Calu3 (cell line): ENCODE measurements around the gene KCNG2. TPM values are rescaled to one million over a fixed set of nuclear protein-coding genes. Genes with fewer than 3 reads are reported as not detected.

ENCODE experiments used
- BruUV-seq: library from RNA; stranded (reverse); fragments of 400-500 nt; replicated peaks from 2 replicates; lab custom pipeline; 2021; lab: Mats Ljungman, UMichigan
- CTCF ChIA-PET: fragments of 300-600 bp; sonication (Branson Sonifier 250); formaldehyde crosslinking; loops from one replicate; lab custom pipeline; 2022; ENCODE audit warnings: antibody characterized with exemption; lab: Charles Lee
- DNase-seq: peaks from one replicate; pipeline ENCODE4 v3.0.0; 2022
- H3K27ac Mint-ChIP-seq: one replicate; pipeline ENCODE4 v1.8.0; 2022; ENCODE audit warnings: mixed read lengths; ENCODE audit not compliant: unreplicated experiment
- H3K27me3 Mint-ChIP-seq: one replicate; pipeline ENCODE4 v1.8.0; 2022; ENCODE audit warnings: mixed read lengths; ENCODE audit not compliant: unreplicated experiment
- H3K36me3 Mint-ChIP-seq: one replicate; pipeline ENCODE4 v1.8.0; 2022; ENCODE audit warnings: mild to moderate bottlenecking, moderate library complexity, mixed read lengths; ENCODE audit not compliant: insufficient read depth, unreplicated experiment
- H3K4me1 Mint-ChIP-seq: one replicate; pipeline ENCODE4 v1.8.0; 2022; ENCODE audit warnings: mild to moderate bottlenecking, low read depth, mixed read lengths; ENCODE audit not compliant: unreplicated experiment
- H3K4me3 Mint-ChIP-seq: one replicate; pipeline ENCODE4 v1.8.0; 2022; ENCODE audit warnings: mild to moderate bottlenecking, low read depth, moderate library complexity, mixed read lengths; ENCODE audit not compliant: unreplicated experiment
- H3K9me3 Mint-ChIP-seq: one replicate; pipeline ENCODE4 v1.8.0; 2022; ENCODE audit warnings: low read depth, mixed read lengths; ENCODE audit not compliant: unreplicated experiment
- intact Hi-C: fragments of 100-400 bp; cut with micrococcal nuclease; formaldehyde crosslinking; loops from one replicate; pipeline ENCODE4 v1.10.0; 2022; ENCODE audit not compliant: unreplicated experiment
- total RNA-seq: library from RNA; stranded (reverse); gene quantifications from 2 replicates; pipeline ENCODE4 v1.2.3, GENCODE V29; 2022
- TF ChIP-seq, protein P1 (sequence below): fragments of 200-600 bp; IDR thresholded peaks from one replicate; pipeline ENCODE4 v1.8.0; 2022; ENCODE audit warnings: antibody characterized with exemption; ENCODE audit not compliant: unreplicated experiment

Gene KCNG2
- total RNA-seq, 1 experiment from 2014 or later = not detected

DNA sequence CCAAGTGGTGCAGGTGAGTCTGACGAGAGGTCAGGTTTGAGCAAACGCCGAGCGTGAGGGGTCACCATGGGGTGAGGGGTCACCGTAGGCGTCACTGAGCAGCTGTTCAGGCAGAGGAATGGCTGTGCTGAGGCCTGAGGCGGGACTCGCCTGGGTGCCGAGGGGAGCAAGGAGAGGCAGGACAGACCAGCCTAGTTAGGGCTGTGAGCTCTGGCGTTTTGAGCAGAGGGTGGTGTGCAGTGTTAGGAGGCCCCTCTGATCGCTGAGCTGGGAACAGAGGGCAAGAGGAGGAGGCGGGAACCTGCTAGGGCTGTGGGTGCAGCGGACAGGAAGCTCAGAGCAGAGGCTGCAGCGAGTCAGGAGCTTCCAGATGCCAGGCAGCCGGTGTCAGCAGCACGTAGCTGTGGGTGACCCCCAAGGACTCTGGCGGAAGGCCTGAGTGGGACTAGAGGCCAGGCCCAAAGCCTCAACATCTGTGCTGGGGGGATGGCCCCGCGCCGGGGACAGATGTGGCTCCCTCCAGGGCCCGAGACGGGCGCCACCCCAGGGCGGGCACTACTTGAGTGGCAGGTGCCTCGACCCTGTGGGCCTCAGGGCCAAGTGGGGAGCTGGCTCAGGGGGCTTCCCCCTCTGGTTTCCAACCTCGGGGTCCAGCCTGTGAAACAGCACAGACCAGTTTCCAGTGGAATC, 55.7 kb downstream of the KCNG2 start:
- Mint-ChIP-seq H3K27me3 (no peaks in the 10 kb centered on the region), H3K4me3 (no peak overlapping the region), H3K27ac (no peak overlapping the region), H3K36me3 (peaks cover 5% of the 10 kb centered on the region), H3K9me3 (peaks cover 3% of the 10 kb centered on the region), H3K4me1 (no peaks in the 10 kb centered on the region)
- DNase-seq = no peak
- TF ChIP-seq, protein P1, sequence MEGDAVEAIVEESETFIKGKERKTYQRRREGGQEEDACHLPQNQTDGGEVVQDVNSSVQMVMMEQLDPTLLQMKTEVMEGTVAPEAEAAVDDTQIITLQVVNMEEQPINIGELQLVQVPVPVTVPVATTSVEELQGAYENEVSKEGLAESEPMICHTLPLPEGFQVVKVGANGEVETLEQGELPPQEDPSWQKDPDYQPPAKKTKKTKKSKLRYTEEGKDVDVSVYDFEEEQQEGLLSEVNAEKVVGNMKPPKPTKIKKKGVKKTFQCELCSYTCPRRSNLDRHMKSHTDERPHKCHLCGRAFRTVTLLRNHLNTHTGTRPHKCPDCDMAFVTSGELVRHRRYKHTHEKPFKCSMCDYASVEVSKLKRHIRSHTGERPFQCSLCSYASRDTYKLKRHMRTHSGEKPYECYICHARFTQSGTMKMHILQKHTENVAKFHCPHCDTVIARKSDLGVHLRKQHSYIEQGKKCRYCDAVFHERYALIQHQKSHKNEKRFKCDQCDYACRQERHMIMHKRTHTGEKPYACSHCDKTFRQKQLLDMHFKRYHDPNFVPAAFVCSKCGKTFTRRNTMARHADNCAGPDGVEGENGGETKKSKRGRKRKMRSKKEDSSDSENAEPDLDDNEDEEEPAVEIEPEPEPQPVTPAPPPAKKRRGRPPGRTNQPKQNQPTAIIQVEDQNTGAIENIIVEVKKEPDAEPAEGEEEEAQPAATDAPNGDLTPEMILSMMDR = no peak
- no TSS peak for BruUV-seq
- CTCF ChIA-PET = interaction anchor here (0.6 kb wide), 1 partner anchor 139 kb away, joined by 4 read pairs; no protein-coding TSS in a partner anchor
- intact Hi-C loops = no loop called here

DNA sequence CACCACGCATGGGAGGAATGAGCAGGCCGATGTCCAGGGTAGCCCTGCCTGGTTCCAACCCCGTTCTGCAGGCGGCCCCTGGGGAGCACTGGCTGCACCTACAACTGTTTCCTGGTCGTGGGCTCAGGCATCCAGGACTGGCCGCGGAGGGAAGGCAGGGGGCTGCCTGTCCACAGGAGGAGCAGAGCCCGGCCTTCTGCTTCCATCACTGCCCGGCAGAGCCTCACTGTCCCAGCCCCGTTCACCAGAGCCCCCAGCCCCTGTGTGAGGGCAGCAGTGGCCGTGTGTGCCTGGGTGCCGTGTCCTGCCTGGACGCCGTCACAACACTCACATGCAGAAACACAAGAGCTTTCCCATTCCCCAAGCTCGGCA, 56.2 kb downstream of the KCNG2 start:
- Mint-ChIP-seq H3K9me3 (peaks cover 3% of the 10 kb centered on the region), H3K27me3 (no peaks in the 10 kb centered on the region), H3K4me3 (no peak overlapping the region), H3K4me1 (no peaks in the 10 kb centered on the region), H3K27ac (no peak overlapping the region), H3K36me3 (peaks cover 5% of the 10 kb centered on the region)
- TF ChIP-seq, protein P1 = no peak
- DNase-seq = no peak
- intact Hi-C loops = no loop called here
- BruUV-seq = no TSS peak
- CTCF ChIA-PET = interaction anchor here (0.6 kb wide), 1 partner anchor 138 kb away, joined by 4 read pairs; no protein-coding TSS in a partner anchor

DNA sequence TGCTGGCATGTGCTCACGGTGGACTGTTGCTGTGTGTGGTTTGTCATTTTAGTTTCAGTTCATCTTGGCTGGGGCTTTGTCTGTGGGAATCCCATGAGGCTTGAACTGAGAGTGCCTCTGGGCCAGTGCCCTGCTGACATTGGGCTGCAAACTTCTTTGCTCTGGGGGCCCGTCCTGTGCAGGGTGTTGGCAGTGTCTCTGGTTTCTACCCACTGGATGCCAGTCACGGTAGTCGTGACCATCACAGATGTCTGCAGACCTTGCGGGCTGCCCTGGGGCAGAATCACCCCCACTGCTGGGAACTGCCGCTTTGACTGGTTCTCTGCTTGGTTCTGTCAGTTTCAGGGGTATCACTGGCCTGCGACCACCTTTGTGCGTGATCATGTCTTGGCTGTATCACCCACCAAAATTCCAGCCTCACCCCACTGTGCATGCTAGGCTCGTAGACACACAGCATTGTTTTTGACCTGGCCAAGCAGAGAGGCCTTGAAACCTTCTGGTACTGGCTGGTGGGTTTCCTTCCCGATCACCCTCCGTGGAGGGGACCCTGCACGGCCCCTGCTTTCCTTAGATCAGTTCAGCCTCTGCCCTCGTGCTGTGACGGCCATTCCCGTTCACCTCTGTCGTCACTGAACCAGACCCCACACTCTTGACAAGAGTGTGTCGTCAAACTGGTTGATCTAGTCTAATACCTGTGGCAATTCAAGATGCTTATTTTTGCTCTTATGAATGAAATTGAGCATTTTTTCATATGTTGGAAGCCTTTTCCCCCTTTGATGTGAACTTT, 57.6 kb downstream of the KCNG2 start:
- Mint-ChIP-seq H3K4me3 (no peak overlapping the region), H3K4me1 (no peaks in the 10 kb centered on the region), H3K9me3 (peaks cover 3% of the 10 kb centered on the region), H3K36me3 (peaks cover 5% of the 10 kb centered on the region), H3K27ac (no peak overlapping the region), H3K27me3 (no peaks in the 10 kb centered on the region)
- no TSS peak for BruUV-seq
- CTCF ChIA-PET = no interaction called here
- intact Hi-C loops = no loop called here
- TF ChIP-seq, protein P1 = no peak
- no peak for DNase-seq

DNA sequence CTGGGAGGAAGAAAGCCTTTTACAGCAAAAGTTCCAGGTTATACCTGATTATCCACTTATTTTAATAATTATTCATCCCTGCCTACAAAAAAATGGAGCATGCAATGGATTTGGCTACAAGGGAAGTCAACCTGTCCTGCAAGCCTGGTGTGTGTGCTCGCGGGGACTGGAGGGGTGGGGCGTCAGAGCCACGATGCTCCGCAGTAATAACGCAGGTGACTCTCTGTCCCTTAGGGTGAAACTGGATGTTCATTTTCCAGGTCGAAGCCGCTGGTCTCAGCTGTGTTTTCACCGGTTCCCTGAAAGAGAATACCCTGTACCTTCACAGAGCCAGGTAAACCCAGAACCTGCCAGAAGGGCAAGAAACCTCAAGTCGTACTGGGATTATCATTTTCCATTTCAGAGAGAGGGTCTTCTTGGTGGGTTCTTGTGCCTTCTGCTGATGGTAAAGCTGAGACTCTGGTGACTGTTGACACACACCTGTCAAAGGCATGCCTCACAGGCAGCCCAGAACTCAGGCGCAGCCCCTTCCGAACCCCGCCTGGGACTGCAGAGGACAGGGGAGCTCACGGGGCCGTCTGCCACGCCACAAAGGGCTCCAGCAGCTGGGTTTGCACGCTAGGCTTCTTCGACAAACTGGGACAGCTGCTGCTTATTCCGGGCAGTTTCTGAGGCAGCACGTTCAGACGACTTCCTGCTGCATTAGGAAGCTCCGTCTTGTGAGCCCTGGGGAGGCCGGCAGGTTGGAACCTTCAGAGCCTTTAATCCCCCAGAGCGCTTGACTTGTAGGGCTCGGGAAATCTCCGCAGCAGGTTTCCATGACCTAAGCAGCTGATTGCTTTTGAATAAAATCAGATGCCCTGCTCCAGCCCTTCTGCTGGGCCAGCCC, 58.6 kb downstream of the KCNG2 start:
- Mint-ChIP-seq H3K27me3 (peaks cover 6% of the 10 kb centered on the region), H3K27ac (no peak overlapping the region), H3K4me3 (no peak overlapping the region), H3K9me3 (peaks cover 3% of the 10 kb centered on the region), H3K36me3 (peaks cover 5% of the 10 kb centered on the region), H3K4me1 (no peaks in the 10 kb centered on the region)
- BruUV-seq = no TSS peak
- intact Hi-C loops = no loop called here
- CTCF ChIA-PET = no interaction called here
- DNase-seq = no peak
- TF ChIP-seq, protein P1 = no peak
